Keratinocyte (primary cell): ENCODE measurements around the gene SIX3. TPM values are rescaled to one million over a fixed set of nuclear protein-coding genes. Genes with fewer than 3 reads are reported as not detected.

Source experiments
- DNase-seq: peaks from one replicate; pipeline ENCODE4 v3.0.0-alpha.2; 2011; ENCODE audit warnings: low read depth, missing footprints, low spot score
- FAIRE-seq: peaks from 2 replicates; lab custom pipeline; 2011; peaks lifted over from hg19 to GRCh38; lab: Jason Lieb, UNC
- H2AFZ ChIP-seq: 2 replicates; pipeline ENCODE4 v1.6.0; 2012; ENCODE audit warnings: low read length, control low read depth, inconsistent platforms; ENCODE audit not compliant: control insufficient read depth
- H3K27ac ChIP-seq: 2 replicates; pipeline ENCODE4 v1.5.1; 2011; ENCODE audit warnings: low read length; ENCODE audit not compliant: control insufficient read depth, insufficient read depth
- H3K27me3 ChIP-seq: 3 replicates; pipeline ENCODE4 v1.6.0; 2011; ENCODE audit warnings: low read length; ENCODE audit not compliant: control insufficient read depth, insufficient read depth; ENCODE audit errors: extremely low read depth
- H3K36me3 ChIP-seq, 2 experiments: 2 replicates in 1 of 2; 3 replicates in 1 of 2; pipeline ENCODE4 v1.5.1; 2011; ENCODE audit warnings: low read length in 2 of 2, mild to moderate bottlenecking in 1 of 2; ENCODE audit not compliant: control insufficient read depth in 2 of 2, insufficient read depth in 2 of 2; ENCODE audit errors: extremely low read depth in 1 of 2
- H3K4me1 ChIP-seq: 3 replicates; pipeline ENCODE4 v1.5.1; 2011; ENCODE audit warnings: low read length; ENCODE audit not compliant: control insufficient read depth, insufficient read depth; ENCODE audit errors: extremely low read depth
- H3K4me2 ChIP-seq: 3 replicates; pipeline ENCODE4 v1.6.0; 2011; ENCODE audit warnings: low read depth, low read length; ENCODE audit not compliant: control insufficient read depth, insufficient read depth; ENCODE audit errors: extremely low read depth
- H3K4me3 ChIP-seq, 3 experiments: fragments of 200-600 bp in 1 of 3; sonication (generic) in 1 of 3; 2 replicates in 2 of 3; 3 replicates in 1 of 3; pipeline ENCODE4 v1.5.1; 2011 to 2016; ENCODE audit warnings: low read length in 3 of 3, mild to moderate bottlenecking in 3 of 3, control low read depth in 2 of 3, inconsistent platforms in 1 of 3, low read depth in 1 of 3, mixed read lengths in 1 of 3, mixed run types in 1 of 3, moderate library complexity in 1 of 3; ENCODE audit not compliant: control insufficient read depth in 2 of 3, insufficient read depth in 2 of 3; ENCODE audit errors: extremely low read depth in 1 of 3
- H3K79me2 ChIP-seq: 2 replicates; pipeline ENCODE4 v1.6.0; 2012; ENCODE audit warnings: low read length; ENCODE audit not compliant: control insufficient read depth, insufficient read depth
- H3K9ac ChIP-seq: 3 replicates; pipeline ENCODE4 v1.6.0; 2011; ENCODE audit warnings: low read length; ENCODE audit not compliant: control insufficient read depth, insufficient read depth; ENCODE audit errors: extremely low read depth
- H3K9me1 ChIP-seq: 3 replicates; pipeline ENCODE4 v1.6.0; 2011; ENCODE audit warnings: low read length; ENCODE audit not compliant: control insufficient read depth, insufficient read depth; ENCODE audit errors: extremely low read depth
- H3K9me3 ChIP-seq: 2 replicates; pipeline ENCODE4 v1.5.1; 2012; ENCODE audit warnings: low read depth, low read length; ENCODE audit not compliant: control insufficient read depth
- H4K20me1 ChIP-seq: 3 replicates; pipeline ENCODE4 v1.6.0; 2011; ENCODE audit warnings: low read length; ENCODE audit not compliant: control insufficient read depth, insufficient read depth; ENCODE audit errors: extremely low read depth
- EZH2 ChIP-seq: IDR thresholded peaks from one replicate; pipeline ENCODE4 v1.6.1; 2012; ENCODE audit warnings: inconsistent platforms, mild to moderate bottlenecking, low read length, moderate library complexity
- dilution Hi-C: fragments of 300-500 bp; cut with MboI; formaldehyde crosslinking; loops from one replicate; pipeline ENCODE4 v1.7.0; 2020; ENCODE audit warnings: low sequenced_read_pairs; ENCODE audit not compliant: extremely low pct_ligation_motif_present
- polyA plus RNA-seq, 5 experiments: library from polyadenylated mRNA; depleted of rRNA in 3 of 5; stranded (reverse) in 3 of 5; stranded (forward) in 1 of 5; unstranded in 1 of 5; fragments of >200 nt; gene quantifications; 1 replicate in 1 of 5; 2 replicates in 3 of 5; 3 replicates in 1 of 5; pipeline versions ENCODE4 v1.2.1 to v1.2.3, GENCODE V29; 2011 to 2012; ENCODE audit warnings: missing spikeins in 2 of 5, low read depth in 1 of 5, low replicate concordance in 1 of 5
- TF ChIP-seq, protein P1 (sequence below), 3 experiments: IDR thresholded peaks in 1 of 3; conservative IDR thresholded peaks in 1 of 3; optimal IDR thresholded peaks in 1 of 3; 2 replicates in 2 of 3; 3 replicates in 1 of 3; pipeline versions ENCODE3 to v1.5.1; 2011; ENCODE audit warnings: low read length in 3 of 3, mild to moderate bottlenecking in 3 of 3, moderate library complexity in 2 of 3, control low read depth in 1 of 3, inconsistent platforms in 1 of 3; ENCODE audit not compliant: insufficient read depth in 2 of 3; ENCODE audit errors: extremely low read depth in 1 of 3

The SIX3 gene
- polyA plus RNA-seq, 1 donor (not counting 4 experiments of a cell fraction or from before 2014, with no cell fraction given) = not detected

GRCh38 chr2:44975571-44976450, 34.3 kb downstream of the SIX3 start:
- H3K79me2 ChIP-seq = no peaks in the 10 kb centered on the region
- no peak overlapping the region for H2AFZ ChIP-seq
- no peak for TF ChIP-seq EZH2
- TF ChIP-seq, protein P1, sequence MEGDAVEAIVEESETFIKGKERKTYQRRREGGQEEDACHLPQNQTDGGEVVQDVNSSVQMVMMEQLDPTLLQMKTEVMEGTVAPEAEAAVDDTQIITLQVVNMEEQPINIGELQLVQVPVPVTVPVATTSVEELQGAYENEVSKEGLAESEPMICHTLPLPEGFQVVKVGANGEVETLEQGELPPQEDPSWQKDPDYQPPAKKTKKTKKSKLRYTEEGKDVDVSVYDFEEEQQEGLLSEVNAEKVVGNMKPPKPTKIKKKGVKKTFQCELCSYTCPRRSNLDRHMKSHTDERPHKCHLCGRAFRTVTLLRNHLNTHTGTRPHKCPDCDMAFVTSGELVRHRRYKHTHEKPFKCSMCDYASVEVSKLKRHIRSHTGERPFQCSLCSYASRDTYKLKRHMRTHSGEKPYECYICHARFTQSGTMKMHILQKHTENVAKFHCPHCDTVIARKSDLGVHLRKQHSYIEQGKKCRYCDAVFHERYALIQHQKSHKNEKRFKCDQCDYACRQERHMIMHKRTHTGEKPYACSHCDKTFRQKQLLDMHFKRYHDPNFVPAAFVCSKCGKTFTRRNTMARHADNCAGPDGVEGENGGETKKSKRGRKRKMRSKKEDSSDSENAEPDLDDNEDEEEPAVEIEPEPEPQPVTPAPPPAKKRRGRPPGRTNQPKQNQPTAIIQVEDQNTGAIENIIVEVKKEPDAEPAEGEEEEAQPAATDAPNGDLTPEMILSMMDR (optimal IDR thresholded peaks at IDR 0.05 in 1 of 3, IDR thresholded peaks at IDR 0.05 in 1 of 3, conservative IDR thresholded peaks at IDR 0.05 in 1 of 3; ENCODE audit: extremely low read depth in 1 of 3, insufficient read depth in 2 of 3, low read length in 3 of 3) = no peak
- H3K27ac ChIP-seq = no peak overlapping the region
- H4K20me1 ChIP-seq = no peaks in the 10 kb centered on the region
- peaks cover 3% of the 10 kb centered on the region for H3K4me1 ChIP-seq
- DNase-seq (no peak), FAIRE-seq (no peak)
- H3K9me1 ChIP-seq = no peaks in the 10 kb centered on the region
- H3K27me3 ChIP-seq = peaks cover 5% of the 10 kb centered on the region
- H3K9me3 ChIP-seq = no peaks in the 10 kb centered on the region
- H3K9ac ChIP-seq = no peak overlapping the region
- dilution Hi-C loops = no loop called here
- H3K4me2 ChIP-seq = no peak overlapping the region
- H3K36me3 ChIP-seq = no peaks in the 10 kb centered on the region
- H3K4me3 ChIP-seq = no peak overlapping the region

DNA sequence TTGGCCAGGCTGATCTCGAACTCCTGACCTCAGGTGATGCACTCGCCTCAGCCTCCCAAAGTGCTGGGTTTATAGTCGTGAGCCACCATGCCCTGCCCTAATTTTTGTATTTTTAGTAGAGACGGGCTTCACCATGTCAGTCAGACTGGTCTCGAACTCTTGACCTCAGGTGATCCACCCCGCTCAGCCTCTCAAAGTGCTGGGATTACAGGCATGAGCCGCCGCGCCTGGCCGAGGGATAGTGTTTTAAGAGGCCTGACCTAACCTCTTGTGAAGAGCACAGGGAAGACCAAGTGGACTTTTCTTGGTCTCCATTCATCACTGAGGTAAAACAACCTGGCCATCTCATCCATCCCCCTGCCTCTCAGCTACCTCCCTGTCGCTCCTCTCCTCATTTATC, 38.1 kb downstream of the SIX3 start:
- no peak overlapping the region for H3K4me3 ChIP-seq
- H3K79me2 ChIP-seq = no peaks in the 10 kb centered on the region
- H3K36me3 ChIP-seq = no peaks in the 10 kb centered on the region
- H3K9me3 ChIP-seq = no peaks in the 10 kb centered on the region
- dilution Hi-C loops = no loop called here
- no peak overlapping the region for H2AFZ ChIP-seq
- H4K20me1 ChIP-seq = no peaks in the 10 kb centered on the region
- no peak overlapping the region for H3K9ac ChIP-seq
- DNase-seq (no peak), FAIRE-seq (no peak)
- H3K4me2 ChIP-seq = no peak overlapping the region
- H3K9me1 ChIP-seq = no peaks in the 10 kb centered on the region
- no peak overlapping the region for H3K27ac ChIP-seq
- peaks cover 5% of the 10 kb centered on the region for H3K27me3 ChIP-seq
- no peak for TF ChIP-seq EZH2
- TF ChIP-seq, protein P1 (optimal IDR thresholded peaks at IDR 0.05 in 1 of 3, IDR thresholded peaks at IDR 0.05 in 1 of 3, conservative IDR thresholded peaks at IDR 0.05 in 1 of 3; ENCODE audit: extremely low read depth in 1 of 3, insufficient read depth in 2 of 3, low read length in 3 of 3) = no peak
- H3K4me1 ChIP-seq = no peaks in the 10 kb centered on the region
